Neural progenitor cell (in vitro differentiated cells): ENCODE measurements around the gene RTEL1.

Source experiments
- CTCF ChIP-seq: fragments of 200-600 bp; sonication (generic); IDR thresholded peaks from 2 replicates; pipeline ENCODE4 v1.5.1; 2017; ENCODE audit warnings: antibody characterized with exemption, mild to moderate bottlenecking
- EZH2phosphoT487 ChIP-seq: fragments of 200-600 bp; sonication (generic); IDR thresholded peaks from 2 replicates; pipeline ENCODE4 v1.6.1; 2017; ENCODE audit warnings: antibody characterized with exemption

- no peak for TF ChIP-seq EZH2phosphoT487
- TF ChIP-seq CTCF = no peak
Measured at GRCh38 chr20:63743210-63743970, 85.3 kb downstream of the RTEL1 start.
